GM19438 (cell line): ENCODE results near the gene RHOA.
"Not testable (repeated sequence)": the region's sequence is repeated elsewhere in the genome, so short reads cannot be mapped to it uniquely, and the experiment has no call there.

Experiments
- ATAC-seq: cut with Tn5 transposase; IDR thresholded peaks from one replicate; pipeline ENCODE4 v1.9.1; 2021; ENCODE audit warnings: low read depth; ENCODE audit not compliant: unreplicated experiment

Gene RHOA

DNA sequence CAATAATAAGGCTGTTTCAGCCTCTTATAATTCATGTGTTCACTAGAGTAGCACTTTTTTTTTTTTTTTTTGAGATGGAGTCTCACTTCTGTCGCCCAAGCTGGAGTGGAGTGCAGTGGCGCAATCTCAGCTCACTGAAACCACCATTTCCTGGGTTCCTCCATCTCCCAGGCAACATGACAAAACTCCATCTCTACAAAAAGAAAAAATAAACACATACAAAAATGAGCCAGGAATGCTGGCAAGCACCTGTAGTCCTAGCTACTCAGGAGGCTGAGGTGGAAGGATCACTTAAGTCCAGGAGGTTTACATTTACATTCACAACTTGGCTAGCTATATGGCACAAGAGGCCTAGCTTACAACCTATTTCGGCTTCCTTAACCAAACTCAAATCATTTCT, 78.7 kb downstream of the RHOA start:
- ATAC-seq: no peak

GRCh38 chr3:49329186-49329585, 82.6 kb downstream of the RHOA start:
- no peak for ATAC-seq

DNA sequence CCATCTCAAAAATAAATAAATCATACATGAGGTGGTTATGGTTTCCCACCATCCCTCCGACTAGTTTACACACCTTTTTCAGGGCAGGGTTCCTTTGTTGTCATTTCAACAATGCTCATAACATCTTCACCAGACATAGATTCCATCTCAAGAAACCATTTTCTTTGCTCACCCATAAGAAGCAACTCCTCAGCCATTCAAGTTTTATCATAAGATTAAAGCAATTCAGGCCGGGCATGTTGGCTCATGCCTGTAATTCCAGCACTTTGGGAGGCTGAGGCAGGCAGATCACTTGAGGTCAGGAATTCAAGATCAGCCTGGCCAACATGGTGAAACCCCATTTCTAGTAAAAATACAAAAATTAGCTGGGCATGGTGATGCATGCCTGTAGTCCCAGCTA, 83.4 kb downstream of the RHOA start:
- not testable (repeated sequence) for ATAC-seq

GRCh38 chr3:49327485-49327884, 84.3 kb downstream of the RHOA start:
- ATAC-seq: no peak

- ATAC-seq: no peak
Measured at GRCh38 chr3:49324768-49325167, 87.0 kb downstream of the RHOA start.

DNA sequence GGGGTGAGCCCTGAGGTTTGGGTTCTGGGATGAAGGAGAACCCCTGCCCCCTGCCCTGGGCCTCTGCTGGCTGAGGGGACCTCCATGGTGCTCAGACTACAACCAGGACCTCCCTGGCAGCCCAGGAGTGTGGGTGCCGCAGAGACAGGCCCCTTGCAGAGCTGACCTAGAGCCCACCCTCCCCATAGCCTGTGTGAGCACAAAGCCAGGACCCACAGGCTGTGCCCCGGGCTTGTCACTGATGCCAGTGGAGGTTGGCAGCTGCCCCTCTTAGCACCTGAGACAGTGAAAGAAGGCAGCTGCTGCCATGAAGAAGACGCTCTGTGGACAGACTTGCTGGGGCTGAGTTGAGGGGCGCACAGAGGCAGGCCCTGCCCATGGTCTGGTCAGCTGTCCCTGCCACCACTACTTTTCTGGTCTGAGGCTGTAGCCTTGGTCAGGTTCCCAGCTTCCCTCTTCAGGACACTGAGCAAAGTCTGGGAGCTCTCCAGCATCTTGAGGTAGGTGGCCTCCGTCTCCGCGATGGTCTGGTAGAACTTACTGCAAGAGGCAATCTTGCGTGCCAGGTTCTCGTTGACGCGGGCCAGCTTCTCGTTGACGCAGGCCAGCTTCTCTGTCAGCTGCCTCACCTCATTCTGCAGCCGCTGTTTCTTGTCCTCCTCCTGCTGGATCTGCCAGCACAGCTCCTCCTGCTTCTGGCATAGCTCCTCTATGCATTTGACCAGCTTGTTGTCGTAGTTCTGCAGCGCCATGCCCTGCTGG, 94.9 kb downstream of the RHOA start:
- no peak for ATAC-seq

DNA sequence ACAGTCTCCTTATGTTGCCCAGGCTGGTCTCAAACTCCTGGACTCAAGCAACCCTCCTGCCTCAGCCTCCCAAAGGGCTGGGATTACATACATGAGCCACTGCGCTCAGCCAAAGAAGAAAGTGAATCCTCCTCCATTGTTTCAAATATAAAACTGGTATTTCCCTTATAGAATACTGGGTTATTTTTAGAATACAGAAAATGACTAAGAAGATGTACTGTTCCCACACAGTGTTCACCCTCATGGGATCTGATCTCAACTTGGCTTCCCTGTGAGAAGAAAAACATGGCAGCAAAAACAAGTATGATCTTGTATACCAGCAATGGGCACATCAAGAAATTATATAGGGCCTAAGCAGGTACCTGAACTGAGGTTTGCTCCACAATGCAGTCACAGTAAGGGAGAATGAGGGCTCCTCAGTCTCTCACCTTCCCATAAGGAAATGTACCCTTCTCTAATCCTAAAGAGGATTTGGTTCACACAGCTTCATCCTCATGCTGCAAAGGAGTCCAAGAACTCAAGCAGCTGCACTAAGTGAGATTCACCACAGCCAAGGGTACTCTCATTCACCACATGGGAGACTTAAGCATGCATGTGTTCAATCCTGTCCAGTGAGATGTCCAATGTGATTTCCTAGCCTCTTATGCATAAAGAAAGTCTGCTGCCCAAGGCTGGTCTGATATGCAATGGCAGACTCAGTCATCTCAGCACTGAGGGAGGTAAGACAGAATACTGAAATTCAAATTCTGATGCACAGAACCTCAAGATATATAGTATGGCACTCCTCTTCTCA, 97.7 kb downstream of the RHOA start:
- no peak for ATAC-seq

DNA sequence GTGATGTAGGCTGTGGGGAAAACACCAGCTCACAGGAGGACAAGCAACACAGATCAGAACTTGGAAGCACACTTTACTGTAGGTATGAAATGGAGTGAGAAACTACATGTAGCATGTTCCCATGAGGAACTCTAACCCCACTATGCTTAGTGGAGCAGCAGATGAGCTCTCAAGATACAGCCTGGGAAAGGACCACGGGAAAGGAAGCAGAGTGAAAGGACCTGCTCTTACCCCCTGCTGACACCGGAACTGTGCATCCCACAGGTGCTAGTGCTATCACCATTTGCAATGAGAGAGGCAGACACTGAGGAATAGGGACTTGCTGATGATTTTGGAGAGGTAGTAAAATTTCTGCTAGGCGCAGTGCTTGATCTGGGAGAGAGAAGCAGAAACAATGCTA, 100.5 kb downstream of the RHOA start:
- ATAC-seq: no peak

- ATAC-seq: no peak
Measured at GRCh38 chr3:49310677-49311076, 101.1 kb downstream of the RHOA start.
